H1 (cell line): ENCODE results near the gene HMGB4. TPM values are rescaled to one million over a fixed set of nuclear protein-coding genes. Genes with fewer than 3 reads are reported as not detected.

Experiments used
- CTCF ChIA-PET: fragments of 300-600 bp; sonication (Branson Sonifier 250); formaldehyde crosslinking; loops from one replicate; lab custom pipeline; 2021; ENCODE audit not compliant: partially characterized antibody; lab: Charles Lee
- POLR2A ChIA-PET: fragments of 300-600 bp; sonication (Branson Sonifier 250); formaldehyde crosslinking; loops from one replicate; lab custom pipeline; 2021; ENCODE audit warnings: inconsistent platforms; ENCODE audit not compliant: partially characterized antibody; lab: Charles Lee
- DNase-seq, 2 experiments: peaks; one replicate each; pipeline versions ENCODE4 v3.0.0 to v3.0.0-alpha.2; 2010 to 2022; ENCODE audit warnings: low spot score in 2 of 2, low read depth in 1 of 2, mixed read lengths in 1 of 2
- FAIRE-seq: peaks from 2 replicates; lab custom pipeline; 2011; peaks lifted over from hg19 to GRCh38; lab: Jason Lieb, UNC
- H2AFZ ChIP-seq: 2 replicates; pipeline ENCODE4 v1.8.1; 2012; ENCODE audit warnings: low read length, inconsistent platforms
- H2AK5ac ChIP-seq: 2 replicates; pipeline ENCODE4 v1.6.1; 2013; ENCODE audit warnings: low read depth, low read length
- H2BK120ac ChIP-seq: replicated peaks from 2 replicates; pipeline ENCODE3; 2013; ENCODE audit warnings: low read depth, low read length, inconsistent platforms
- H2BK12ac ChIP-seq: 2 replicates; pipeline ENCODE4 v1.6.1; 2013; ENCODE audit warnings: low read depth, low read length
- H2BK15ac ChIP-seq: 2 replicates; pipeline ENCODE4 v1.6.1; 2013; ENCODE audit warnings: low read length
- H2BK20ac ChIP-seq: 2 replicates; pipeline ENCODE4 v1.6.1; 2013; ENCODE audit warnings: low read length
- H2BK5ac ChIP-seq: 2 replicates; pipeline ENCODE4 v1.6.1; 2013; ENCODE audit warnings: low read depth, low read length
- H3K14ac ChIP-seq: 2 replicates; pipeline ENCODE4 v1.6.1; 2013; ENCODE audit warnings: inconsistent platforms; ENCODE audit not compliant: insufficient read length
- H3K18ac ChIP-seq: 2 replicates; pipeline ENCODE4 v1.6.1; 2013; ENCODE audit warnings: low read length; ENCODE audit errors: extremely low read depth
- H3K23ac ChIP-seq: 2 replicates; pipeline ENCODE4 v1.6.1; 2013; ENCODE audit warnings: inconsistent platforms; ENCODE audit not compliant: insufficient read length
- H3K23me2 ChIP-seq: 2 replicates; pipeline ENCODE4 v1.6.1; 2013; ENCODE audit warnings: low read depth, low read length
- H3K27ac ChIP-seq: 2 replicates; pipeline ENCODE4 v1.6.1; 2011; ENCODE audit warnings: low read depth, low read length, inconsistent platforms
- H3K27me3 ChIP-seq, 4 experiments: replicated peaks in 1 of 4; 1 replicate in 1 of 4; 2 replicates in 3 of 4; pipeline versions ENCODE4 v1.6.1 to v1.8.1; 2011 to 2013; ENCODE audit warnings: low read length in 3 of 4, mild to moderate bottlenecking in 3 of 4, inconsistent platforms in 2 of 4, mixed read lengths in 2 of 4, moderate library complexity in 1 of 4; ENCODE audit not compliant: control insufficient read depth in 3 of 4, insufficient read depth in 3 of 4; ENCODE audit errors: extremely low read depth in 1 of 4
- H3K36me3 ChIP-seq, 4 experiments: 2 replicates each; pipeline versions ENCODE4 v1.6.1 to v1.8.1; 2011 to 2013; ENCODE audit warnings: mild to moderate bottlenecking in 4 of 4, low read length in 3 of 4, moderate library complexity in 2 of 4, control low read depth in 1 of 4, inconsistent platforms in 1 of 4; ENCODE audit not compliant: insufficient read depth in 4 of 4, control insufficient read depth in 2 of 4
- H3K4ac ChIP-seq: replicated peaks from 2 replicates; pipeline ENCODE3; 2013; ENCODE audit warnings: low read length, low read depth, mixed read lengths, inconsistent platforms; ENCODE audit not compliant: insufficient read length
- H3K4me1 ChIP-seq, 4 experiments: replicated peaks in 1 of 4; 1 replicate in 1 of 4; 2 replicates in 3 of 4; pipeline versions ENCODE4 v1.6.1 to v1.8.1; 2011 to 2013; ENCODE audit warnings: low read length in 3 of 4, inconsistent platforms in 2 of 4, mixed read lengths in 1 of 4; ENCODE audit not compliant: insufficient read depth in 4 of 4, control insufficient read depth in 3 of 4
- H3K4me2 ChIP-seq, 2 experiments: 2 replicates each; pipeline versions ENCODE4 v1.6.1 to v1.8.1; 2011 to 2013; ENCODE audit warnings: low read depth in 2 of 2, low read length in 2 of 2, control low read depth in 1 of 2, inconsistent platforms in 1 of 2, mild to moderate bottlenecking in 1 of 2; ENCODE audit not compliant: insufficient read depth in 1 of 2
- H3K4me3 ChIP-seq, 4 experiments: fragments of 200-600, 300-600 bp in 1 of 4; sonication (generic), shearing (Covaris generic), sonication (Bioruptor Twin) in 1 of 4; 2 replicates each; pipeline versions ENCODE4 v1.5.1 to v1.8.1; 2011 to 2016; ENCODE audit warnings: low read length in 4 of 4, low read depth in 3 of 4, control low read depth in 2 of 4, inconsistent platforms in 2 of 4, mild to moderate bottlenecking in 2 of 4, mixed read lengths in 1 of 4, moderate library complexity in 1 of 4; ENCODE audit not compliant: insufficient read depth in 2 of 4; ENCODE audit errors: extremely low read depth in 1 of 4
- H3K56ac ChIP-seq: replicated peaks from 2 replicates; pipeline ENCODE3; 2013; ENCODE audit warnings: low read depth, mild to moderate bottlenecking, mixed read lengths, low read length, inconsistent platforms; ENCODE audit not compliant: insufficient read length
- H3K79me1 ChIP-seq: 2 replicates; pipeline ENCODE4 v1.6.1; 2013; ENCODE audit warnings: low read depth, low read length, control low read depth
- H3K79me2 ChIP-seq, 2 experiments: 2 replicates each; pipeline versions ENCODE4 v1.6.1 to v1.8.1; 2012 to 2013; ENCODE audit warnings: low read length in 2 of 2, mild to moderate bottlenecking in 2 of 2, inconsistent platforms in 1 of 2; ENCODE audit not compliant: insufficient read depth in 2 of 2, control insufficient read depth in 1 of 2
- H3K9ac ChIP-seq, 4 experiments: replicated peaks in 1 of 4; 1 replicate in 1 of 4; 2 replicates in 3 of 4; pipeline versions ENCODE4 v1.6.1 to v1.8.1; 2011 to 2013; ENCODE audit warnings: low read depth in 3 of 4, low read length in 3 of 4, control low read depth in 2 of 4, mild to moderate bottlenecking in 2 of 4, moderate library complexity in 2 of 4, inconsistent platforms in 1 of 4; ENCODE audit errors: extremely low read depth in 1 of 4
- H3K9me3 ChIP-seq, 2 experiments: 2 replicates each; pipeline versions ENCODE4 v1.6.1 to v1.8.1; 2012 to 2013; ENCODE audit warnings: mild to moderate bottlenecking in 2 of 2, moderate library complexity in 2 of 2, control low read depth in 1 of 2, inconsistent platforms in 1 of 2, low read depth in 1 of 2, low read length in 1 of 2, mixed read lengths in 1 of 2; ENCODE audit not compliant: insufficient read depth in 2 of 2
- H4K20me1 ChIP-seq, 2 experiments: replicated peaks in 1 of 2; 2 replicates each; pipeline versions ENCODE3 to v1.8.1; 2011 to 2013; ENCODE audit warnings: inconsistent platforms in 2 of 2, low read length in 2 of 2, mild to moderate bottlenecking in 1 of 2; ENCODE audit not compliant: insufficient read depth in 2 of 2, control insufficient read depth in 1 of 2
- H4K5ac ChIP-seq: 2 replicates; pipeline ENCODE4 v1.6.1; 2013; ENCODE audit warnings: low read length, low read depth, mixed read lengths, inconsistent platforms; ENCODE audit not compliant: insufficient read length
- H4K8ac ChIP-seq: 2 replicates; pipeline ENCODE4 v1.8.0; 2013; ENCODE audit warnings: mild to moderate bottlenecking, moderate library complexity, low read length, inconsistent platforms; ENCODE audit not compliant: insufficient read depth; ENCODE audit errors: extremely low read depth
- H4K91ac ChIP-seq: replicated peaks from 2 replicates; pipeline ENCODE3; 2013; ENCODE audit warnings: low read length, mixed read lengths, inconsistent platforms; ENCODE audit not compliant: insufficient read length
- KDM4A ChIP-seq: IDR thresholded peaks from one replicate; pipeline ENCODE4 v1.7.1; 2012; ENCODE audit warnings: low read depth, mild to moderate bottlenecking, moderate library complexity, low read length, inconsistent platforms; ENCODE audit not compliant: severe bottlenecking
- TAF1 ChIP-seq: IDR thresholded peaks from 2 replicates; pipeline ENCODE4 v1.6.1; 2011; ENCODE audit warnings: mild to moderate bottlenecking, low read depth, low read length
- whole genome bisulfite sequencing, 2 experiments: shearing (Covaris generic) in 1 of 2; methylation state at CpG; one replicate each; pipeline versions ENCODE4 v1.1.6 to v1.1.7; 2013 to 2015; ENCODE audit warnings: low lambda C conversion rate in 2 of 2, mixed read lengths in 2 of 2, inconsistent platforms in 1 of 2, low coverage in 1 of 2, missing lambda C conversion rate in 1 of 2; ENCODE audit not compliant: insufficient replicate concordance in 2 of 2, insufficient coverage in 1 of 2, insufficient read length in 1 of 2; ENCODE audit errors: extremely low coverage in 1 of 2, missing lambda C conversion rate in 1 of 2; 5-methylcytosine and 5-hydroxymethylcytosine counted together
- polyA plus RNA-seq, 7 experiments: library from polyadenylated mRNA; depleted of rRNA in 3 of 7; stranded (reverse) in 5 of 7; unstranded in 2 of 7; fragments of >200 nt in 5 of 7; fragments of 200-250 nt in 2 of 7; gene quantifications; 1 replicate in 5 of 7; 2 replicates in 1 of 7; 4 replicates in 1 of 7; pipeline versions ENCODE4 v1.2.1 to v1.2.3, GENCODE V29; 2011 to 2013; ENCODE audit warnings: missing spikeins in 2 of 7, mixed read lengths in 2 of 7
- total RNA-seq: library from RNA; stranded (reverse); fragmentation: NEBNext Ultra II Directional; extraction: Animal tissue kit (Norgen Biotek cat#: 25700); gene quantifications from 2 replicates; pipeline ENCODE4 v1.2.1, GENCODE V29; 2021
- TF ChIP-seq, protein P1 (sequence below): IDR thresholded peaks from 2 replicates; pipeline ENCODE4 v1.6.1; 2011; ENCODE audit warnings: low read depth, mild to moderate bottlenecking, low read length; ENCODE audit not compliant: insufficient read depth

Gene HMGB4
- total and polyA plus RNA-seq, 2 of the 8 experiments (the other 6 are each of a cell fraction or from before 2014, with no cell fraction given) = not detected

DNA sequence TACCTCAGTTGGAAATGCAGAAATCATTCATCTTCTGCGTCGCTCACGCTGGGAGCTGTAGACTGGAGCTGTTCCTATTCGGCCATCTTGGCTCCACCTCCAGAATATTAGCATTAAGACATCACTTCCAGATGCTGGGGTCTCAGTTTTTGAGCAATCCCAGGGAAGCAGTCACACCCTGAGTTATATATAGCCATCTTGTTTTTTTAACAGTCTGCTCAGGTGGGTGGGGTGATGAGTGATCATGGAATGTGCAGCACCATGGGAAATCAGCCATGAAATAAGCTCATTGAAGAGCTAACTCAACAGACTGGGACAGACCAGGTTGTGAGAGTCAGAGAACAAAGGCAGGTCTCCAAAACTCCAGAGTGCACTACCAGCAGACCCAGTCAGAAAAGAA, 27.0 kb upstream of the HMGB4 start:
- no peak overlapping the region for H2BK20ac ChIP-seq
- TF ChIP-seq, protein P1, sequence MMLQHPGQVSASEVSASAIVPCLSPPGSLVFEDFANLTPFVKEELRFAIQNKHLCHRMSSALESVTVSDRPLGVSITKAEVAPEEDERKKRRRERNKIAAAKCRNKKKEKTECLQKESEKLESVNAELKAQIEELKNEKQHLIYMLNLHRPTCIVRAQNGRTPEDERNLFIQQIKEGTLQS = no peak
- no peak for TF ChIP-seq KDM4A
- no peak for TF ChIP-seq TAF1
- H4K8ac ChIP-seq = no peak overlapping the region
- H2AFZ ChIP-seq = no peak overlapping the region
- H3K14ac ChIP-seq = no peak overlapping the region
- H4K91ac ChIP-seq = no peak overlapping the region
- no peaks in the 10 kb centered on the region for H3K79me1 ChIP-seq
- no peak overlapping the region for H2BK5ac ChIP-seq
- no peaks in the 10 kb centered on the region for H3K4me1 ChIP-seq
- ChIA-PET CTCF (no interaction called here), POLR2A (no interaction called here)
- no peak for FAIRE-seq
- peaks cover 0 to 19% (median 0%) of the 10 kb centered on the region in 4 experiments; a peak in 2 of 8 replicates for H3K36me3 ChIP-seq
- no peak overlapping the region for H3K9ac ChIP-seq
- H3K23me2 ChIP-seq = no peaks in the 10 kb centered on the region
- no peak overlapping the region for H3K18ac ChIP-seq
- no peak overlapping the region for H3K27ac ChIP-seq
- no peak overlapping the region for H2BK120ac ChIP-seq
- no peak overlapping the region for H3K56ac ChIP-seq
- no peak overlapping the region for H3K23ac ChIP-seq
- no peaks in the 10 kb centered on the region for H3K27me3 ChIP-seq
- H4K20me1 ChIP-seq = no peaks in the 10 kb centered on the region
- H3K4me2 ChIP-seq = no peak overlapping the region
- H2BK12ac ChIP-seq = no peak overlapping the region
- no peak overlapping the region for H4K5ac ChIP-seq
- no peak overlapping the region for H3K4ac ChIP-seq
- peaks cover 16% of the 10 kb centered on the region in 2 experiments for H3K9me3 ChIP-seq
- H2BK15ac ChIP-seq = no peak overlapping the region
- no peak overlapping the region for H3K4me3 ChIP-seq
- 98% methylated on average over 4 of the region's 4 CpGs; no CpG with 5 or more reads in 1 of the 2 experiments for WGBS, 2 experiments
- no peak for DNase-seq
- H3K79me2 ChIP-seq = no peaks in the 10 kb centered on the region
- H2AK5ac ChIP-seq = no peak overlapping the region
